Measurements from ENCODE around the gene SNX19.

DNA sequence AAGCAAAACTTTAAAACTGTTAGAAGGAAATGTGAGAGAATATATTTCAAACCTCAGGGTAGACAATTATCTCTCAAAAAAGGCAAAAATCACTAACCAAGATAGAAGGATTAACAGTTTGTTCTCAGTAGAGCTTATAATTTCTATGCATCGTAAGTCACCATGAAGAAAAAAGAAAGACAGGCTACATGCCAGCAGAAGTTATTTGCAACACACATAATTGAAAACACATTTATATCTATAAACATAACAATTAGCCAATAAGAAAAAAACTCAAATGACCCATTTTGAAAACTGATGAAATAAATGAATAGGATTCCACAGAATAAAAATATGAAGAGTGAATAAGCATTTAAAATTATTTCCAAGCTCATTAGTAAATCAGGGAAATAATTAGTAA is 24.4 kb upstream of the SNX19 start:
- TF ChIP-seq CTCF (IDR thresholded peaks at IDR 0.05) (no peak), USF1 (IDR thresholded peaks at IDR 0.05; ENCODE audit: borderline replicate concordance, low read depth) (no peak), POLR2AphosphoS5 (IDR thresholded peaks at IDR 0.05; ENCODE audit: low read depth, low read length) (no peak), EP300 (IDR thresholded peaks at IDR 0.05; ENCODE audit: borderline replicate concordance in 1 of 2, low read depth in 1 of 2, low read length in 1 of 2) (no peak), NRF1 (IDR thresholded peaks at IDR 0.05; ENCODE audit: low read depth, low read length) (no peak), GABPA (IDR thresholded peaks at IDR 0.05; ENCODE audit: low read depth) (no peak), RAD21 (IDR thresholded peaks at IDR 0.05; ENCODE audit: low read length) (no peak), TAF1 (IDR thresholded peaks at IDR 0.05; ENCODE audit: borderline replicate concordance, low read depth, low read length) (no peak), ELF1 (IDR thresholded peaks at IDR 0.05) (no peak), CHD2 (IDR thresholded peaks at IDR 0.05; ENCODE audit: low read length, partially characterized antibody) (no peak)

All from SK-N-SH (cell line).